H9 (cell line): ENCODE data around the gene SKIC8. TPM values are rescaled to one million over a fixed set of nuclear protein-coding genes. Genes with fewer than 3 reads are reported as not detected.

Source experiments
- DNase-seq: peaks from one replicate; pipeline ENCODE4 v3.0.0-alpha.2; 2017
- H2AFZ ChIP-seq: one replicate; pipeline ENCODE4 v1.6.1; 2013; ENCODE audit warnings: mild to moderate bottlenecking, low read length, control low read depth, moderate library complexity
- H2AK5ac ChIP-seq: 2 replicates; pipeline ENCODE4 v1.6.1; 2013; ENCODE audit warnings: low read length, control low read depth, mixed read lengths; ENCODE audit not compliant: insufficient read length
- H2BK120ac ChIP-seq: one replicate; pipeline ENCODE4 v1.6.1; 2013; ENCODE audit warnings: low read depth, mild to moderate bottlenecking, low read length, control low read depth, inconsistent platforms; ENCODE audit not compliant: poor library complexity, severe bottlenecking
- H2BK12ac ChIP-seq: 2 replicates; pipeline ENCODE4 v1.6.1; 2013; ENCODE audit warnings: low read length, control low read depth, mixed read lengths, low read depth; ENCODE audit not compliant: insufficient read length
- H2BK15ac ChIP-seq: 2 replicates; pipeline ENCODE4 v1.6.1; 2013; ENCODE audit warnings: low read depth, low read length, control low read depth
- H2BK20ac ChIP-seq: one replicate; pipeline ENCODE4 v1.6.1; 2013; ENCODE audit warnings: low read depth, mild to moderate bottlenecking, low read length, control low read depth, inconsistent platforms; ENCODE audit not compliant: poor library complexity, severe bottlenecking
- H2BK5ac ChIP-seq: 2 replicates; pipeline ENCODE4 v1.6.1; 2013; ENCODE audit warnings: low read length, control low read depth, mixed read lengths; ENCODE audit not compliant: insufficient read length
- H3K14ac ChIP-seq: 2 replicates; pipeline ENCODE4 v1.6.1; 2013; ENCODE audit warnings: low read length, control low read depth; ENCODE audit not compliant: insufficient read depth
- H3K18ac ChIP-seq: 2 replicates; pipeline ENCODE4 v1.6.1; 2013; ENCODE audit warnings: low read depth, mild to moderate bottlenecking, mixed read lengths, low read length, control low read depth; ENCODE audit not compliant: insufficient read length
- H3K23ac ChIP-seq: 2 replicates; pipeline ENCODE4 v1.6.1; 2013; ENCODE audit warnings: low read length, control low read depth, mixed read lengths, low read depth; ENCODE audit not compliant: insufficient read length
- H3K23me2 ChIP-seq: 2 replicates; pipeline ENCODE4 v1.6.1; 2013; ENCODE audit warnings: low read depth, mild to moderate bottlenecking, mixed read lengths, low read length, control low read depth; ENCODE audit not compliant: insufficient read length, poor library complexity, severe bottlenecking
- H3K27ac ChIP-seq: 2 replicates; pipeline ENCODE4 v1.5.1; 2013; ENCODE audit warnings: low read length, control low read depth, mixed read lengths, low read depth; ENCODE audit not compliant: insufficient read length
- H3K27me3 ChIP-seq: 2 replicates; pipeline ENCODE4 v1.6.1; 2013; ENCODE audit warnings: low read length, control low read depth, inconsistent platforms; ENCODE audit not compliant: insufficient read depth
- H3K4ac ChIP-seq: 2 replicates; pipeline ENCODE4 v1.6.1; 2013; ENCODE audit warnings: low read depth, mild to moderate bottlenecking, control low read depth, inconsistent platforms, low read length, moderate library complexity
- H3K4me1 ChIP-seq: 2 replicates; pipeline ENCODE4 v1.6.1; 2013; ENCODE audit warnings: low read length, control low read depth, inconsistent platforms; ENCODE audit not compliant: insufficient read depth
- H3K4me2 ChIP-seq: 2 replicates; pipeline ENCODE4 v1.6.1; 2013; ENCODE audit warnings: low read length, control low read depth, mixed read lengths; ENCODE audit not compliant: insufficient read length, insufficient read depth
- H3K56ac ChIP-seq: 2 replicates; pipeline ENCODE4 v1.6.1; 2013; ENCODE audit warnings: low read depth, mild to moderate bottlenecking, mixed read lengths, low read length, control low read depth; ENCODE audit not compliant: insufficient read length
- H3K79me1 ChIP-seq: 2 replicates; pipeline ENCODE4 v1.6.1; 2013; ENCODE audit warnings: low read depth, mild to moderate bottlenecking, moderate library complexity, low read length, control low read depth, inconsistent platforms; ENCODE audit not compliant: insufficient read depth, poor library complexity, severe bottlenecking
- H3K79me2 ChIP-seq: 2 replicates; pipeline ENCODE4 v1.6.1; 2013; ENCODE audit warnings: low read length, control low read depth, inconsistent platforms; ENCODE audit not compliant: insufficient read depth
- H3K9ac ChIP-seq: 2 replicates; pipeline ENCODE4 v1.6.1; 2013; ENCODE audit warnings: low read length, control low read depth, mixed read lengths; ENCODE audit not compliant: insufficient read length; ENCODE audit errors: extremely low read depth
- H3K9me3 ChIP-seq: one replicate; pipeline ENCODE4 v1.6.1; 2013; ENCODE audit warnings: low read depth, low read length, inconsistent platforms; ENCODE audit not compliant: control insufficient read depth
- H3T11ph ChIP-seq: one replicate; pipeline ENCODE4 v1.6.1; 2013; ENCODE audit warnings: mild to moderate bottlenecking, low read length, control low read depth, inconsistent platforms
- H4K20me1 ChIP-seq: one replicate; pipeline ENCODE4 v1.6.1; 2013; ENCODE audit not compliant: control insufficient read depth, insufficient read length, insufficient read depth
- H4K5ac ChIP-seq: 2 replicates; pipeline ENCODE4 v1.6.1; 2013; ENCODE audit warnings: low read depth, mild to moderate bottlenecking, mixed read lengths, low read length, control low read depth; ENCODE audit not compliant: insufficient read length
- H4K8ac ChIP-seq: replicated peaks from 2 replicates; pipeline ENCODE4 v1.6.1; 2013; ENCODE audit warnings: low read length, control low read depth, mixed read lengths, low read depth; ENCODE audit not compliant: insufficient read length
- H4K91ac ChIP-seq: 2 replicates; pipeline ENCODE4 v1.6.1; 2013; ENCODE audit warnings: low read depth, mild to moderate bottlenecking, moderate library complexity, mixed read lengths, low read length, control low read depth; ENCODE audit not compliant: insufficient read length
- H3K27ac Mint-ChIP-seq, 3 experiments: 2 replicates in 2 of 3; 3 replicates in 1 of 3; pipeline ENCODE4 v1.8.0; 2020 to 2021; ENCODE audit warnings: mixed read lengths in 3 of 3, mild to moderate bottlenecking in 1 of 3, moderate library complexity in 1 of 3
- H3K27me3 Mint-ChIP-seq: 2 replicates; pipeline ENCODE4 v1.8.0; 2021; ENCODE audit warnings: low read depth, mild to moderate bottlenecking, moderate library complexity, mixed read lengths
- H3K36me3 Mint-ChIP-seq, 3 experiments: 2 replicates in 2 of 3; 3 replicates in 1 of 3; pipeline ENCODE4 v1.8.0; 2020 to 2021; ENCODE audit warnings: low read depth in 3 of 3, mixed read lengths in 3 of 3; ENCODE audit not compliant: insufficient read depth in 1 of 3
- H3K4me1 Mint-ChIP-seq, 2 experiments: 2 replicates each; pipeline ENCODE4 v1.8.0; 2020; ENCODE audit warnings: mixed read lengths in 2 of 2
- H3K4me3 Mint-ChIP-seq, 2 experiments: 2 replicates in 1 of 2; 3 replicates in 1 of 2; pipeline ENCODE4 v1.8.0; 2020 to 2021; ENCODE audit warnings: mild to moderate bottlenecking in 2 of 2, mixed read lengths in 2 of 2, moderate library complexity in 1 of 2
- H3K9me3 Mint-ChIP-seq, 2 experiments: 2 replicates in 1 of 2; 3 replicates in 1 of 2; pipeline ENCODE4 v1.8.0; 2020; ENCODE audit warnings: mild to moderate bottlenecking in 2 of 2, mixed read lengths in 2 of 2, moderate library complexity in 1 of 2
- WGBS: extraction: QIAGEN DNeasy Blood & Tissue Kit; methylation state at CpG from one replicate; pipeline ENCODE4 v1.1.7; 2013; ENCODE audit warnings: missing lambda C conversion rate, low lambda C conversion rate, mixed read lengths; ENCODE audit not compliant: insufficient read length; ENCODE audit errors: extremely low coverage; 5-methylcytosine and 5-hydroxymethylcytosine counted together
- total RNA-seq: library from RNA; stranded (reverse); gene quantifications from 2 replicates; pipeline ENCODE4 v1.2.1, GENCODE V29; 2021
- TF ChIP-seq, protein P1 (sequence below): fragments of 200-600 bp; sonication (generic); conservative IDR thresholded peaks from 3 replicates; pipeline ENCODE4 v1.8.0; 2021; ENCODE audit warnings: antibody characterized with exemption, mild to moderate bottlenecking

SKIC8 gene
- total RNA-seq, 1 experiment from 2014 or later = 45.6 TPM

DNA sequence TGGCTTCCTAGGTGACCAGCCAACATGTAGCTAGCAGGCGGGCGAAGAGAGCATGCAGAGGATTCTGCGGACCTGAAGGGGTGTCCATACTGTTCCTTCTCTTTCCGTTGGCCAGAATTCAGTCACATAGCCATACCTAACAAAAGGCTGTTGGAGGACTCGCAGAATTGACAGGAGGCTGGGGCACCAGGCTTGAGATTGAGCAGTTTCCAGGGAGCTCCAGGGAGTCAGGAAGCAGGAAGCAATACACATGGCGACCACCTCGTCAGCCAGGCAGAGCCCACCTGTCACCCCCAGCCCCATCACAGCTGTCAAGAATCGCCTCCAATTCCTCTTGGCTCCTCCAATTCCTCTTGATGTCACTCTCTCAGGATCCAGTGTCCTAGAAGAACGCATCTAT is 48.3 kb downstream of the SKIC8 start:
- Histone ChIP-seq H4K8ac (no peak overlapping the region), H2AK5ac (no peak overlapping the region), H2BK5ac (no peak overlapping the region), H4K5ac (no peak overlapping the region), H3K18ac (no peak overlapping the region), H2BK15ac (no peak overlapping the region), H3K4ac (no peak overlapping the region), H2BK12ac (no peak overlapping the region), H3K27me3 (no peaks in the 10 kb centered on the region), H3K79me1 (no peaks in the 10 kb centered on the region), H3K4me1 (no peaks in the 10 kb centered on the region), H4K20me1 (no peaks in the 10 kb centered on the region), H2BK120ac (no peak overlapping the region), H3K9ac (no peak overlapping the region), H2AFZ (no peak overlapping the region), H3K9me3 (no peaks in the 10 kb centered on the region), H3K27ac (no peak overlapping the region), H3K23me2 (no peaks in the 10 kb centered on the region), H3T11ph (no peak overlapping the region), H3K14ac (no peak overlapping the region), H4K91ac (no peak overlapping the region), H3K56ac (no peak overlapping the region), H3K79me2 (no peaks in the 10 kb centered on the region), H2BK20ac (no peak overlapping the region), H3K23ac (no peak overlapping the region), H3K4me2 (no peak overlapping the region)
- Mint-ChIP-seq H3K4me3 (no peak overlapping the region), H3K27ac (no peak overlapping the region), H3K4me1 (no peaks in the 10 kb centered on the region), H3K27me3 (peaks cover 4% of the 10 kb centered on the region; the same call in 1 of the 2 replicates), H3K36me3 (peaks cover 0 to 3% (median 0%) of the 10 kb centered on the region in 3 experiments; a peak in 2 of 7 replicates), H3K9me3 (peaks cover 0 to 6% of the 10 kb centered on the region in 2 experiments; a peak in 1 of 5 replicates)
- no peak for DNase-seq
- no CpG with 5 or more reads among the region's 9 CpGs for WGBS
- TF ChIP-seq, protein P1, sequence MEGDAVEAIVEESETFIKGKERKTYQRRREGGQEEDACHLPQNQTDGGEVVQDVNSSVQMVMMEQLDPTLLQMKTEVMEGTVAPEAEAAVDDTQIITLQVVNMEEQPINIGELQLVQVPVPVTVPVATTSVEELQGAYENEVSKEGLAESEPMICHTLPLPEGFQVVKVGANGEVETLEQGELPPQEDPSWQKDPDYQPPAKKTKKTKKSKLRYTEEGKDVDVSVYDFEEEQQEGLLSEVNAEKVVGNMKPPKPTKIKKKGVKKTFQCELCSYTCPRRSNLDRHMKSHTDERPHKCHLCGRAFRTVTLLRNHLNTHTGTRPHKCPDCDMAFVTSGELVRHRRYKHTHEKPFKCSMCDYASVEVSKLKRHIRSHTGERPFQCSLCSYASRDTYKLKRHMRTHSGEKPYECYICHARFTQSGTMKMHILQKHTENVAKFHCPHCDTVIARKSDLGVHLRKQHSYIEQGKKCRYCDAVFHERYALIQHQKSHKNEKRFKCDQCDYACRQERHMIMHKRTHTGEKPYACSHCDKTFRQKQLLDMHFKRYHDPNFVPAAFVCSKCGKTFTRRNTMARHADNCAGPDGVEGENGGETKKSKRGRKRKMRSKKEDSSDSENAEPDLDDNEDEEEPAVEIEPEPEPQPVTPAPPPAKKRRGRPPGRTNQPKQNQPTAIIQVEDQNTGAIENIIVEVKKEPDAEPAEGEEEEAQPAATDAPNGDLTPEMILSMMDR = no peak
